Activated CD8-positive, alpha-beta memory T cell treated with anti-CD3 and anti-CD28 coated beads, Interleukin-2, amount 50 U/mL, for 4 hours (primary cell): ENCODE results near the gene MYO1E.
"Not testable (repeated sequence)": the region's sequence is repeated elsewhere in the genome, so short reads cannot be mapped to it uniquely, and the experiment has no call there.

Experiments
- DNase-seq: peaks from one replicate; pipeline ENCODE4 v3.0.0-alpha.2; 2020

The MYO1E gene

DNA sequence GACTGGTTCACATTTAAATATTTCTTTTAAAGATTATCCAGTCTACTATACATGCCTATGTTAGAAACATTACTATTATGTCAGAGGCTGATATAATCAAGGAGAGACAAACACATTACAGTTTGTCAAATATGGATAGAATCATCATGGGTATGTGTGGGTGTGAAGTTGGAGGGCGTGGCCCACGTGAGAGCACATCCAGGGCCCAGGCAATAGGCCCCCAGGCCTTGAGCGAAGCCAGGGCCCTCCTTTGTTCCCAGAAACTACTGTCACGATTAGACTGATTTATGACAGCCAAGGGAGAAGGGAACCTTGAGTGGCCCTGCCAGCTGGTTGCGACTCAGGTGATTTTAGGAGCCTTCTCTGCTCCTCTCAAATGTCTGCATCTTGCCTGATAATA lies 193.0 kb downstream of the MYO1E start:
- no peak for DNase-seq

DNA sequence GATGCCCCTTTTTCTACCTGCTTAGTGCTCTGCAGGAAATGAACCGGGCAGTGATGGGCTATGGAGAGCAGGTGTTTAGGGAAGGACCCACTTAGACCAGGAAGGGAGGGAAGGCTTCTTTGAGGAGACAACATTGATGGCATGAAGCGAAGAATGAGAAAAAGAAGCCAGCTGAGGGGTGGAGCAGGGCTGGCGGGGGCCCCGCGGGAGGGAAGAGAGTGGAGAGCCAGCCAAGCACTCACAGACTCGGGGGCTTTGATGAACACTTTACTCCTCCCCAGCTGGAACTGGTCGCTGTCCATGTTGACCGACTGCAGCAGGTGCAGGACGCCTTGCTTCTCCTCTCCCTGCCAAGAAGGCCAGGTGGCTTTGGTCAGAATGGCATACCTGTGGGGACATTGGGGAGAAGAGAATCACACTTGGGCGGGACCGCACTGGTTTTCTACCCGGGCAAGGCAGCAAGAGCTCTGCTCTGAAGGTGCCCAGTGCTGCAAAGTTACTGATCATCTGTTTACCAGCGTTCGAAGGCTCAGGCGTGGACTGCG lies 194.4 kb downstream of the MYO1E start:
- no peak for DNase-seq

- DNase-seq, result no peak
Measured at GRCh38 chr15:59177317-59177660, 195.4 kb downstream of the MYO1E start.

DNA sequence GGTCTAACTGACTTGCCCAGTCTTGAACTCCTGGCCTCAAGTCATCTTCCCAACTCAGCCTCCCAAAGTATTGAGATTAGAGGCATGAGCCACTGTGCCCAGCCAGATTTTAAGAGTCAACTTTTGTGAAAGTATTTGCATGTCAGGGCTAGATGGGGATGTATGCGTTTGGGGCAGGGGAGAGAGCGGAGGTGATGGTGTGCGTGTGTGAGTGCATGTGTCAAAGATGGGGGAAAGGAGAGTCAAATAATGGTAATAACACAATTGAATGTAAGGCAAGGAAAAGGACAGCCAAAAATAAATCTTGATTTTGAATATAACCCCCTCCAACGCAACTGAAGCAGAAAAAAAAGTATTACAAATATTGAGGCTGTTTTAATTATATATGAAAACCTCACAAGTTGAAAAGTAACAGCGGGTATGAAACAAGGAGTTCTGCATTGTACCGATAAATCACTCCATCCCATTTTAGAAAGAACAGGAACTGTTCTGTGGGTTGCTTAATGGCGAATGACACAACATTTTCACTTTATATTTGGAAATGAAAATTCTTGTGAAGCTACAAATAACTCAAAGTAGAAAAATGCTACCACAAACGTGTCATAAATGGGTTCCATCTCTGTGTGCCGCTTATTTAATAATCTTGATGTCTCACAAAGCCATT lies 195.9 kb downstream of the MYO1E start:
- no peak for DNase-seq

DNA sequence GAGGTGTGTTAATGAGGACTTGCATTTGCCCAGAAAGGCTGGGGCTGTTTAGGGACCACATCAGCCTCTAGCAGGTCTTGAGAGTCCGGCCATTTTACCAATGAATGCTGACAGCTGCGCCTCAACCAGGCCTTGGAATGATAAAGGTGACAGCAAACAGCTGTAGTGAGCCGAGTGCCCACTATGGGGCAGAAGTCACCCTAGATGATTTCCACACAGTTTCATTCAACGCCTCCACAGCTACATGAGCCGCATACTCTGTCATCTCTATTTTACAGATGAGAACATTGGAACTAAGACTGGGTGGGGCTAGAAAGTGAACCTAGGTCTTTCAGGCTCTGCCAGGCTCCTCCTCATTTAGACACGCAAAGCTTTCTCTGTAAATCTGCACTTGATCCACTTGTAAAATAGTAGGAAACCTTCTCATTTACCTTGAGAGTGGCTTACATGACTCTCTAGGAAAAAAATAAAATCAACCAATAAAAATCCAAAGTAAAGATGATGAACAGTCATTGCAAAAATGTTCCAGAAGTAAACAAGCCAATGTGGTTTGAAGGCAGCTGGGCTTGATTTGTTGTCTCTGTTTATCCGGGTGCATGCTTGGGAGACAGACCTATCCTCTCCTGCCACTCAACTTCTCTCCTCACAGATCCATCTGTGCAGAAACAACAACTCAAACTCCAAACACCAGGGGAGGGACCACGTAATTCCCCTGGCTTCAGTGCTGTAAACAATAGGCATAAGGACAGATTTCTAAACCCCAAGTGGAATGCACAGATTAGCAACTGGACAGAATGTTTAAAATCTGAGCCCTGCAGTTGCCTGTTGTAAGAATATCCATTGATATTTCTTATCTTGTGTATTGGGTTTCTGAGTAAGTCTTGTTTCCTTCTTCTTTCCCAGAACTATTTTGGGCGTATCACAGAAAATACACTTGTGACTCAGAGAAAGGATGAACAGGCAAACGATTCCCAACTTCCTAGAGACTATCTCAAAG lies 197.5 kb downstream of the MYO1E start:
- peak; percentile 16 for DNase-seq

- no peak for DNase-seq
Measured at GRCh38 chr15:59174151-59174834, 198.4 kb downstream of the MYO1E start.

DNA sequence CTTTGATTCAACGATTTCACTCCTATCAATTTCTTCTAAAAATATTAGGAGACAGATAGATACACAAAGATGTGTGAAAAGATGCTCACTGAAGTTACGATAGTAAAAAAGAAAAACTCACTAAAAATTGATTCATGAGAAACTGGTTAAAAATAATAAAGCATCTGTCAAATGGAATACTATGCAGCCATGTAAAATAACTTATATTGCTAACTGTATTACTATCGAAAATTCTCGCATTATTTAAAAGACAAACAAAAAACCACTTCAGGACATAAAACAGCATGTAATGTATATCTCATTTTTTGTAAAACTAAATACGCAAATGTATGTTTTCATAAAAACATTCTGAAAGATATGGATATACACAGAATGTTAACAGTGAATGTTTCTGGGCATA lies 199.5 kb downstream of the MYO1E start:
- no peak for DNase-seq

DNA sequence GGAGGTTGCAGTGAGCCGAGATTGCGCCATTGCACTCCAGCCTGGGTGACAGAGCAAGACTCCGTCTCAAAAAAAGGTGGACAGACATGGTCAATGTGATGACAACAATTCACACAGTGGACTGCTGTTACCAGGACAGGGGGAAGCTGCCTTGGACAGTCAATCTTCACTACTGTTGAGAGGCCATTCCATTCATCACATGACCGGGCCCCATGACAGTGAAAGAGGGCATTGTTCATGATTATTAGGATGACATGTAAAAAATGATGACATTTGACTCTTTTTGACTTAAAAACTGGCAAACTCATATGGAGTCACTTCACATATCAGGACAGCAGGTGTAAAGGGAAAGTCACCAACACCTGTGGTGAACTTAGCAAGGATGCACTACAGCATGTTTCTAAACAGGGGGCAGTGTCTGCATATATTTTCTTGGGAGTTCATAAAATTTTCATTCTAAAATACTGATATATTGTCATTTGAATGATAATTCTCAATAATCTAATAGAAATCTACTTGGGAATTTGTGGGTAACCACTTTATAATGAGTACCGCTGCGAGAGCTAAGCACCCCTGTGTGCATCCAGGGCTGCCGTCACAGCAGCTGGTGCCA lies 200.3 kb downstream of the MYO1E start:
- DNase-seq, result no peak

DNA sequence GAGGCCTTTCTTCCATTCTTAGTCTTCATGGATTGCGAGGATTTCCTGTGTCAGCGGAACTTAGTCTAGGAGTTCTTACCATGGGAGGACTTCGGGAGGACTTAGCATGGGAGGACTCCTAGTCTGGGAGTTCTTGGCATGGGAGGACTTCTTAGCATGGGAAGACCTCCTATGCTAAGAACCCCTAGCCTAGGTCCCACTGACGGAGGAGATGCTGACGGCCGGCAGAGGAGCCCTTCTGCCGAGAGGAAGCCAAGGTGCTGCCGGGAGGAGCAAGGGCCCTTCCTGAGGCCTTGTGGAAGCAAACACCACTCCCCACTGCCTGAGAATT lies 201.6 kb downstream of the MYO1E start:
- no peak for DNase-seq

- DNase-seq, result no peak
Measured at GRCh38 chr15:59170295-59171066, 202.2 kb downstream of the MYO1E start.

DNA sequence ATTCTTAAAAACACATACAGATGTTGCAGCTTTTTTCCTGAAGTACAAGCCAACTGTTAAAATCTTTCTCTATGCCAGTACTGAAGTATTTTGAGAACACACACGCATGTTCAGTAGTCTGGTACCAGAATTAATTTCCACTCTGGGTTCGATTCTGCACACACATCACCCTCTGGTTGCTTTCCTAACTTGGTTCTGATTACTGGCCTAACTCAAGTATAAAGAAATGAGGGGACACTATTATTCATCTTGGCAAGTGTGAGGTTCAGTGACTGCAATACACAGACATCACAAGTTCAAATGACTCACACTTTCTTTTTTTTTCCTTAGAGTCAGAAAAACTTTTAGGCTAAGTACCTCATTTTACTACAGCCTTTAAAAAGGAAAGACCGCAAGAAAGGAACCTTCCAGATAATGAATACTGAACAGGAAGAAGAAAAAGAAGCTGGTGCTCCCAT lies 203.4 kb downstream of the MYO1E start:
- DNase-seq, result no peak

DNA sequence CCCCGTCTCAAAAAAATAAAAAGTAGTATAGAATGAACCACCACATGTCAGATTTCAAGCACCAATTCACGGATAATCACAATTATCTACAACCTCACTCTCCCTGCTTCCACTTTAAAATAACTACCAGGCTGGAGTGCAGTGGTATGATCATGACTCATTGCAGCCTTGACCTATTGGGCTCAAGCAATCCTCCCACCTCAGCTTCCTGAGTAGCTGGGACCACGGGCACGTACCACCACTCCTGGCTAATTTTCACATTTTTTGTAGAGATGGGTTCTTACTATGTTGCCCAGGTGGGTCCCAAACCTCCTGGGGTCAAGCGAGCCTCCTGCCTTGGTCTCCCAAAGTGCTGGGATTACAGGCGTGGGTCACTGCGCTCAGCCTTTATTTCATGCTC lies 204.1 kb downstream of the MYO1E start:
- no peak for DNase-seq

DNA sequence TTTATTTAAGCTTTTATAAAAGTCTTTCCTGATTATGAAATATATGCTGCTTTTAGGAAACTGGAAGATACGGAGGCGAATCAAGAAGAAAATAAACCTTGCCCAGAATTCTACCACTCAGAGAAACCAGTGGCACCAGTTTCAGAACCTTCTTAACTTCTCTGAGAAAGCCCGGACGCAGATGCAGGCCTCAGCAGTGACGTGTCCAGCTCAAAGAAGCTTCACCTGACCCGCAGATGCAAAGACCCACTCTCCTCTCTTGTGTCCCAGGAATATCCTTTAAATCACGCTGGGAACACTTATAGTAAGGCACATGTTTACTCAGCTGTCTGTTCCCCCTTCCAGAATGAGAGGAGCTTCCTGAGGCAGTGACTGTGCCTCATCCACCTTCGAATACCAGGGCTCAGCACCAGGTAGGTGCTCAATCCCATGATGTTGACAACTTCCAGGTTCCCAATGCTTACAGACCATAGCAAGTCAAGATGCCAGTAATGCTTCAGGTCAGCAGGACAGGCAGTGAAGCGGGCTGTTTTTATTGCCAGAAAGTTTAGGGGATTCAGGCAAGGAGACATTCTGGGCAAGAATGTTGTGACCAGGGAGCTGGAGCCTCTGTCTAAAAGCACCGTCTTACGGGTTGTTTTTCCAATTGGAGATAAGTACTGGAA lies 205.9 kb downstream of the MYO1E start:
- DNase-seq, result no peak

- DNase-seq, result no peak
Measured at GRCh38 chr15:59166166-59166565, 206.5 kb downstream of the MYO1E start.

DNA sequence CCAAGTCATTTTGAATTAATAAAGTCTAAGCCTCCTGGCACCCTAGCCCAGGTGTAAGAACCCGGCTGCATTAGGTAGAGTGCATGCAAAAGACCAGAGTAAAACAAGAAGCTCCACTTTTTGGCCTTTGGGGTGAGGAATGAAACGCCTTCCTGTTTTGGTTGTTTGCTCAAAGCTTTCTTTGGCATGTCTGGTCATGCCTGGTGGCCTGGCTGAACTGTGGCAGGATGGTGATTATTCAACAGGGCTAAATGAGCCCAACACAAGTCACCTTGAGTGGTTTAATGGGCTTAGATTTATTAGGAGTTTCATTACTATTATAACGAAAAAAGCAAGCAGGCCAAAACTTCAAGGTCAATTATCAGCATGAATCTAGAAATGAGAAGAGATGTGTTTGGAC lies 206.9 kb downstream of the MYO1E start:
- no peak for DNase-seq

GRCh38 chr15:59162080-59162479 lies 210.6 kb downstream of the MYO1E start:
- DNase-seq, result not testable (repeated sequence)

- DNase-seq, result no peak
Measured at GRCh38 chr15:59160880-59161593, 211.6 kb downstream of the MYO1E start.

GRCh38 chr15:59159210-59159609 lies 213.5 kb downstream of the MYO1E start:
- no peak for DNase-seq

DNA sequence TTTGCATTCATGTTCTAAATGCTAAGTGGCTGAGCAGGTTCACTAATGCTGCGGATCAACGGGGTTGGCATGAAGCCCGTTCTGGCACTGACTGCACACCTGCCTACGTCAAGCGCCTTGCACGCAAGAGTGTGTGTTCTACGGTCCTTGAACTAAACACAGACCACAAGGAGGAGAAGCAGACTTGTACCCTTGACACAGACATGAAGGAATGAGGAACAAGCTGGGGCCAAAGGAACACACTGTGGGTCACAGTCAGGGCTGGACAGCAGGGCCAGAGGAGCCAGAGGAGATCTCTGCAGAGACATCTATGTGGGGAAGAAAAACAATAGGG lies 214.0 kb downstream of the MYO1E start:
- DNase-seq, result no peak

GRCh38 chr15:59157840-59158700 lies 214.6 kb downstream of the MYO1E start:
- no peak for DNase-seq
